ENCODE measurements around the gene CFAP73. TPM values are rescaled to one million over a fixed set of nuclear protein-coding genes. Genes with fewer than 3 reads are reported as not detected.
A peak's percentile ranks its signal among the peaks of the same experiment; 100 is the strongest.

Gene CFAP73
- total RNA-seq, 5 donors from 2014 or later (not counting 1 experiment from before 2014, with no cell fraction given) = 0.25 to 0.69 TPM; not detected in 3

DNA sequence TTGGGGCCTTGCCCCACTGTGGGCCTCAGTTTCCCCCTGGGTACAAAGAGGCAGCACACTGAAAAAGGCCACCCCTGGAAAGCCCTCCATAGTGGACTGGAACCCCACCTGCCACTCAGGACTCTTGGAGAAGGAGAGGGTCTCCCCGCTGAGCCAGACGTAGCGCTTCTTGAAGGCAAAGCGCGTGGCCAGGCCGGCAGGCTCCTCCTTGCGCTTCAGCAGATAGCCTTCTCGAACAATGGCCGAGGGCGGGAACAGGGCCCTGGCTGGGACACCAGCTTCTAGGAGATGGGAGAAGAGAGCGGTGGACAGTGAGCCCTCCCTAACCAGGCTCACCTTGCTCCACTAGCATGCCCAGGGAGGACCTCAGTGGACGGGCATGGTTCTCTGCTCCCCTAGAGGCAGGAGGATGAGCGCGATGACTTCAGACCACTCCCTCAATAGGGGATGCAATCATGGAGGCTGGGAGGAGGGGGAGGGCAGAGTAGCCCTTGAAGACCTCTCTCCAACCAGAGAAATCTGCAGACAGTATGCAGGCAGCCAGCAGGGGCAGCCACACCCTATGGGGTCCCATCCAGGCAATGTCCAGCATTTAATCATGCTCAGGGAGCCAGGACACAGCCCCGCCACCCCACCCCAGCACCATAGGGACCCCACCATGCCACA lies 43.8 kb upstream of the CFAP73 start:
- ChIA-PET POLR2A (no interaction called here), CTCF (interaction anchor here (0.6 kb wide), 2 partner anchors 66 to 112 kb away, joined by 3 to 6 read pairs; no protein-coding TSS in a partner anchor)
- no peaks in the 10 kb centered on the region for H3K36me3 Mint-ChIP-seq
- Histone ChIP-seq H3K27me3 (replicated peaks in 1 of 2; ENCODE audit: control insufficient read depth in 2 of 2, extremely low read depth in 1 of 2, insufficient read depth in 2 of 2, low read length in 1 of 2) (peaks cover 0 to 2% of the 10 kb centered on the region in 2 experiments), H3K9me3 (no peaks in the 10 kb centered on the region), H3K4me3 (ENCODE audit: control insufficient read depth in 1 of 2, extremely low read depth in 1 of 2, low read length in 1 of 2) (no peak overlapping the region), H3K4me1 (ENCODE audit: control insufficient read depth in 1 of 2, extremely low read depth in 1 of 2, insufficient read depth in 2 of 2, low read length in 2 of 2) (peaks cover 0 to 23% of the 10 kb centered on the region in 2 experiments), H3K36me3 (ENCODE audit: control insufficient read depth in 2 of 2, extremely low read depth in 1 of 2, insufficient read depth in 1 of 2, low read length in 1 of 2) (no peaks in the 10 kb centered on the region), H3K27ac (ENCODE audit: low read length) (no peak overlapping the region)
- ATAC-seq (replicated peaks in 1 of 4) (no peak), DNase-seq (no peak)
- H3K27me3 Mint-ChIP-seq = no peaks in the 10 kb centered on the region
- H3K4me3 Mint-ChIP-seq = peak overlapping the region in 1 of 3 donors; percentile 79
- no peak overlapping the region for H3K27ac Mint-ChIP-seq
- 100% methylated on average over 6 of the region's 15 CpGs for WGBS (ENCODE audit: insufficient coverage)
- H3K9me3 Mint-ChIP-seq = no peaks in the 10 kb centered on the region
- H3K4me1 Mint-ChIP-seq = peaks cover 17 to 28% (median 20%) of the 10 kb centered on the region in 3 donors

DNA sequence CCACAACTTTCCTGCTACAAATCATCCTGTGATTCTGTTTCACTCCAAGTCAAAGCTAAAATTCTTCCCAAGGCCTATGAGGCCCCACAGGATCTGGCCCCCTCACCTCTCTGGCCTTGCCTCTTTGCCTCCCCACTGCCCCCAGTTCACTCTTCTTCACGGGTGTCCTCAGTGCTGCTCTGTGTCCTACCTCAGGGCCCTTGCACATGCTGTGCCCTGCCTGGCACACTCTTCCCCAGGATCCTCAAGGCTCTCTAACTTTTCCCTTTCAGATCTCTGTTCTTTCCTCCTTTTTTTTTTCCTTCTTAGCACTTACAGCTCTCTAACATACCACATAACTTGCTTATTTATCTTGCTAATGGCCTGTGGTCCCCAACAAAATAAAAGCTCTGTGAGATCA lies 43.2 kb upstream of the CFAP73 start:
- Mint-ChIP-seq H3K36me3 (no peaks in the 10 kb centered on the region), H3K27me3 (no peaks in the 10 kb centered on the region), H3K4me1 (peaks cover 17 to 32% (median 20%) of the 10 kb centered on the region in 3 donors), H3K9me3 (no peaks in the 10 kb centered on the region), H3K27ac (peak overlapping the region in 1 of 2 donors; percentile 44), H3K4me3 (no peak overlapping the region)
- Histone ChIP-seq H3K4me1 (ENCODE audit: control insufficient read depth in 1 of 2, extremely low read depth in 1 of 2, insufficient read depth in 2 of 2, low read length in 2 of 2) (peaks cover 0 to 23% of the 10 kb centered on the region in 2 experiments), H3K36me3 (ENCODE audit: control insufficient read depth in 2 of 2, extremely low read depth in 1 of 2, insufficient read depth in 1 of 2, low read length in 1 of 2) (no peaks in the 10 kb centered on the region), H3K4me3 (ENCODE audit: control insufficient read depth in 1 of 2, extremely low read depth in 1 of 2, low read length in 1 of 2) (no peak overlapping the region), H3K9me3 (no peaks in the 10 kb centered on the region), H3K27me3 (replicated peaks in 1 of 2; ENCODE audit: control insufficient read depth in 2 of 2, extremely low read depth in 1 of 2, insufficient read depth in 2 of 2, low read length in 1 of 2) (peaks cover 0 to 2% of the 10 kb centered on the region in 2 experiments), H3K27ac (ENCODE audit: low read length) (no peak overlapping the region)
- 67% methylated on average over 1 of the region's 1 CpG for WGBS (ENCODE audit: insufficient coverage)
- ChIA-PET POLR2A (no interaction called here), CTCF (interaction anchor here in 1 of 2 donors (0.6 kb wide), 1 partner anchor 66 kb away, joined by 3 read pairs; no protein-coding TSS in a partner anchor)
- DNase-seq (no peak), ATAC-seq (replicated peaks in 1 of 4) (no peak)

- Mint-ChIP-seq H3K4me3 (no peak overlapping the region), H3K9me3 (no peaks in the 10 kb centered on the region), H3K27ac (no peak overlapping the region), H3K27me3 (no peaks in the 10 kb centered on the region), H3K4me1 (peaks cover 17 to 28% (median 20%) of the 10 kb centered on the region in 3 donors), H3K36me3 (no peaks in the 10 kb centered on the region)
- Histone ChIP-seq H3K36me3 (ENCODE audit: control insufficient read depth in 2 of 2, extremely low read depth in 1 of 2, insufficient read depth in 1 of 2, low read length in 1 of 2) (no peaks in the 10 kb centered on the region), H3K4me3 (ENCODE audit: control insufficient read depth in 1 of 2, extremely low read depth in 1 of 2, low read length in 1 of 2) (no peak overlapping the region), H3K27ac (ENCODE audit: low read length) (no peak overlapping the region), H3K4me1 (ENCODE audit: control insufficient read depth in 1 of 2, extremely low read depth in 1 of 2, insufficient read depth in 2 of 2, low read length in 2 of 2) (peaks cover 0 to 21% of the 10 kb centered on the region in 2 experiments), H3K9me3 (no peaks in the 10 kb centered on the region), H3K27me3 (replicated peaks in 1 of 2; ENCODE audit: control insufficient read depth in 2 of 2, extremely low read depth in 1 of 2, insufficient read depth in 2 of 2, low read length in 1 of 2) (peaks cover 0 to 6% of the 10 kb centered on the region in 2 experiments)
- ATAC-seq (replicated peaks in 1 of 4) (no peak), DNase-seq (no peak)
- ChIA-PET POLR2A (no interaction called here), CTCF (no interaction called here)
- WGBS (ENCODE audit: insufficient coverage) = 100% methylated on average over 1 of the region's 4 CpGs
Measured at GRCh38 chr12:113108308-113108707, 41.2 kb upstream of the CFAP73 start.

DNA sequence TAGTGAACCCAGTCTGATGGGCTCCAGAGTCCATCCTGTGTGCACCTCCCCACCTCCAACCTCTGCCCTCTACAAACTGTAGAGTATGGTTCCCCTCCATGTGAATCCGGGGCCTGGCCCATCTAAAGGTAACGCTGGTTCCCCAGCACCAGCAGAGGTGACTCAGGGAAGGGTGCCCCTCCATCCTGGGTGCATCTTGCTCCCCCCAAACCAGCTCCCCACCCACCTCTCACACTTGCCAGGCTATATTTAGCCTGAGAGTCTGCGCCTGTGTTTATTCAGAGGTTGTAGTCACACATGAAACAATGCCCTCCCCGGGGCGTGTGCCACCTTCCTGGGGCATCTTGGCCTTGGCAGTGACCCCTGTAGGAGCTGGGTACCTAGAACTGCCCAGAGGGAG lies 40.2 kb upstream of the CFAP73 start:
- DNase-seq = no peak
- H3K27ac Mint-ChIP-seq = no peak overlapping the region
- H3K4me1 Mint-ChIP-seq = peaks cover 12 to 20% (median 14%) of the 10 kb centered on the region in 3 donors
- Histone ChIP-seq H3K36me3 (ENCODE audit: control insufficient read depth in 2 of 2, extremely low read depth in 1 of 2, insufficient read depth in 1 of 2, low read length in 1 of 2) (no peaks in the 10 kb centered on the region), H3K4me3 (ENCODE audit: control insufficient read depth in 1 of 2, extremely low read depth in 1 of 2, low read length in 1 of 2) (no peak overlapping the region), H3K4me1 (ENCODE audit: control insufficient read depth in 1 of 2, extremely low read depth in 1 of 2, insufficient read depth in 2 of 2, low read length in 2 of 2) (peaks cover 0 to 11% of the 10 kb centered on the region in 2 experiments), H3K9me3 (no peaks in the 10 kb centered on the region), H3K27me3 (replicated peaks in 1 of 2; ENCODE audit: control insufficient read depth in 2 of 2, extremely low read depth in 1 of 2, insufficient read depth in 2 of 2, low read length in 1 of 2) (peaks cover 0 to 7% of the 10 kb centered on the region in 2 experiments), H3K27ac (ENCODE audit: low read length) (peak overlapping the region; percentile 48)
- ATAC-seq (replicated peaks in 1 of 4) = no peak
- no peaks in the 10 kb centered on the region for H3K27me3 Mint-ChIP-seq
- H3K36me3 Mint-ChIP-seq = no peaks in the 10 kb centered on the region
- no peak overlapping the region for H3K4me3 Mint-ChIP-seq
- CTCF ChIA-PET = no interaction called here
- no peaks in the 10 kb centered on the region for H3K9me3 Mint-ChIP-seq
- POLR2A ChIA-PET = no interaction called here
- WGBS (ENCODE audit: insufficient coverage) = 80% methylated on average over 5 of the region's 5 CpGs

- H3K27ac ChIP-seq (ENCODE audit: low read length) = peak overlapping the region; percentile 48
- Mint-ChIP-seq H3K4me3 (no peak overlapping the region), H3K27ac (peak overlapping the region in 1 of 2 donors; percentile 55), H3K36me3 (no peaks in the 10 kb centered on the region), H3K9me3 (no peaks in the 10 kb centered on the region), H3K27me3 (no peaks in the 10 kb centered on the region), H3K4me1 (peaks cover 10 to 15% (median 12%) of the 10 kb centered on the region in 3 donors)
- H3K4me1 ChIP-seq (ENCODE audit: control insufficient read depth in 1 of 2, extremely low read depth in 1 of 2, insufficient read depth in 2 of 2, low read length in 2 of 2) = peaks cover 0 to 10% of the 10 kb centered on the region in 2 experiments
- CTCF ChIA-PET = interaction anchor here in 1 of 2 donors (0.6 to 0.9 kb wide), 3 partner anchors 12 to 118 kb away, joined by 3 to 6 read pairs (median 3); no protein-coding TSS in a partner anchor
- no peaks in the 10 kb centered on the region for H3K9me3 ChIP-seq
- peak in 3 of 4 experiments; percentile 35 to 66 (median 36) for ATAC-seq (replicated peaks in 1 of 4)
- POLR2A ChIA-PET = no interaction called here
- 36% methylated on average over 5 of the region's 7 CpGs for WGBS (ENCODE audit: insufficient coverage)
- peak in 5 of 35 experiments; percentile 4 to 33 (median 22) for DNase-seq
- peaks cover 0 to 7% of the 10 kb centered on the region in 2 experiments for H3K27me3 ChIP-seq (replicated peaks in 1 of 2; ENCODE audit: control insufficient read depth in 2 of 2, extremely low read depth in 1 of 2, insufficient read depth in 2 of 2, low read length in 1 of 2)
- H3K36me3 ChIP-seq (ENCODE audit: control insufficient read depth in 2 of 2, extremely low read depth in 1 of 2, insufficient read depth in 1 of 2, low read length in 1 of 2) = no peaks in the 10 kb centered on the region
- H3K4me3 ChIP-seq (ENCODE audit: control insufficient read depth in 1 of 2, extremely low read depth in 1 of 2, low read length in 1 of 2) = no peak overlapping the region
Measured at GRCh38 chr12:113109872-113110599, 39.5 kb upstream of the CFAP73 start.

DNA sequence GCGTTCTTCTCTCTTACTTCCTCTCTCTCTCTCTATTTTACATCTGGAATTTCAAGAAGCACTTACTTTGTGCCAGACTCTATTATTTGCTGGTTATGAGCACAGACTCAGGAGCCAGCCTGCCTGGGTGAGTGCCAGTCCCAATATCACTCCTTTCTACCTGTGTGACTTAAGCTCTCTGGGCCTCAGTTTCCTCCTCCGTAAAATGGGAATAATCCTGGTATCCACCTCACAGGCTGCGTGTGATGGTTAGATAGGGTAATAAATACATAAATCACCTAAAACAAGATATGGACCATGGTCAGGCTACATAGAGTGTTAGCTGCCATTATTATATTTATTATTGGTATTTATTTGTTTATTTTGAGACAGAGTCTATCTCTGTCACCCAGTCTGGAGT lies 38.3 kb upstream of the CFAP73 start:
- no peak overlapping the region for H3K27ac ChIP-seq (ENCODE audit: low read length)
- peaks cover 0 to 7% of the 10 kb centered on the region in 2 experiments for H3K27me3 ChIP-seq (replicated peaks in 1 of 2; ENCODE audit: control insufficient read depth in 2 of 2, extremely low read depth in 1 of 2, insufficient read depth in 2 of 2, low read length in 1 of 2)
- H3K36me3 ChIP-seq (ENCODE audit: control insufficient read depth in 2 of 2, extremely low read depth in 1 of 2, insufficient read depth in 1 of 2, low read length in 1 of 2) = no peaks in the 10 kb centered on the region
- POLR2A ChIA-PET = no interaction called here
- no peak overlapping the region for H3K4me3 Mint-ChIP-seq
- H3K36me3 Mint-ChIP-seq = no peaks in the 10 kb centered on the region
- no peak overlapping the region for H3K4me3 ChIP-seq (ENCODE audit: control insufficient read depth in 1 of 2, extremely low read depth in 1 of 2, low read length in 1 of 2)
- CTCF ChIA-PET = interaction anchor here in 1 of 2 donors (0.8 to 0.9 kb wide), 2 partner anchors 13 to 63 kb away, joined by 3 read pairs; no protein-coding TSS in a partner anchor
- ATAC-seq (replicated peaks in 1 of 4) (no peak), DNase-seq (no peak)
- H3K4me1 ChIP-seq (ENCODE audit: control insufficient read depth in 1 of 2, extremely low read depth in 1 of 2, insufficient read depth in 2 of 2, low read length in 2 of 2) = peaks cover 0 to 10% of the 10 kb centered on the region in 2 experiments
- no peaks in the 10 kb centered on the region for H3K9me3 ChIP-seq
- no peaks in the 10 kb centered on the region for H3K9me3 Mint-ChIP-seq
- 88% methylated on average over 1 of the region's 3 CpGs for WGBS (ENCODE audit: insufficient coverage)
- no peak overlapping the region for H3K27ac Mint-ChIP-seq
- peaks cover 10 to 15% (median 10%) of the 10 kb centered on the region in 3 donors for H3K4me1 Mint-ChIP-seq
- no peaks in the 10 kb centered on the region for H3K27me3 Mint-ChIP-seq
